BE2C (cell line): ENCODE results near the gene SERGEF.

Experiments
- DNase-seq: peaks from one replicate; pipeline ENCODE4 v3.0.0-alpha.2; 2020
- H3K27me3 ChIP-seq: fragments of 250-450 bp; sonication (Bioruptor Pico); 2 replicates; pipeline ENCODE4 v1.5.1; 2020; ENCODE audit warnings: mild to moderate bottlenecking
- H3K36me3 ChIP-seq: fragments of 250-450 bp; sonication (Bioruptor Pico); 2 replicates; pipeline ENCODE4 v1.5.1; 2020; ENCODE audit warnings: mild to moderate bottlenecking
- H3K4me1 ChIP-seq: fragments of 250-450 bp; sonication (Bioruptor Pico); 2 replicates; pipeline ENCODE4 v1.5.1; 2020
- H3K4me3 ChIP-seq: 2 replicates; pipeline ENCODE4 v1.5.1; 2011; ENCODE audit warnings: low read depth, low read length
- H3K9me3 ChIP-seq: fragments of 250-450 bp; sonication (Bioruptor Pico); 2 replicates; pipeline ENCODE4 v1.5.1; 2020
- CTCF ChIP-seq: IDR thresholded peaks from 2 replicates; pipeline ENCODE4 v1.5.1; 2012; ENCODE audit warnings: mild to moderate bottlenecking, low read depth, low read length

Gene SERGEF

DNA sequence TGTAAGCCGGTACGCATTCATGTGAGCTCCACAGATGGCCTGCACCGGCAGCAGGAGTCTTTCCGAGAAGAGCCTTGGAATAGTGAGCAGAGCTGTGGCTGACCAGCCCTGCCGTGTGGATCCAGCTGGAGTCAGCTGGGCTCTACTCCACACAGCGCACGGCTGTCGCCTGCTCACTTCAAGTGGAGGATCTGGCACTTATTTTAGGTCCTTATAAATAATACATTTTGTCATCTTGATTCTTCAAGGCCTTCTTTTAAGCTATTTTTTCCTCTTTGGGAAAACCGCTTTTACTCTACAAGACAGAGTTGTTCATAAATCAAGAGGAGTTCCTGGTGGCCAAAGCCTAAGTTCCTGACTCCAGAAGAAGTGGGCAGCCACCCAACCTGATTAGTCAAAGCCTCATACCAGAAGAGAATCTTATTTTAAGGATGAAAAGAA lies 184.5 kb downstream of the SERGEF start:
- H3K27me3 ChIP-seq: no peaks in the 10 kb centered on the region
- DNase-seq: no peak
- no peak for TF ChIP-seq CTCF
- H3K4me1 ChIP-seq: no peaks in the 10 kb centered on the region
- no peaks in the 10 kb centered on the region for H3K36me3 ChIP-seq
- no peak overlapping the region for H3K4me3 ChIP-seq
- no peaks in the 10 kb centered on the region for H3K9me3 ChIP-seq

DNA sequence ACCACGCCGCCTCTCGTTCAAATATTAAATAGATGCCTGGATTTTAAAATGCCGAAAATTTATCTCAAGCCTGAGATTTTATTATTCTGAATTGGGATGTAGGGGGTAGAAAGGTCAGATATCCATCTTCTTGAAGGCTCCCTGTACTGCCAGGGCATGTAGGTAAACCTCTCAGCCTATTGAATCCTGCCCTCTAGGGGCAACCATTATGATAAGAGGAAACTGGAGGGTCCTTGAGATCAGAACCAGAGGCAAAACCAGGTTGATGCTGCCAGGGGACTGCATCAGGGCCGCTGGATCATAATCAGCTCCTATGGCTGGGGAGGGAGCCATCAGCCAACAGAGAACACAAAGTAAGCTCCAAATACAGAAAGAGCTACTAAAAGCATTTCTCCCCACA lies 185.8 kb downstream of the SERGEF start:
- no peak for DNase-seq
- Histone ChIP-seq H3K36me3 (no peaks in the 10 kb centered on the region), H3K4me3 (no peak overlapping the region), H3K27me3 (no peaks in the 10 kb centered on the region), H3K9me3 (no peaks in the 10 kb centered on the region), H3K4me1 (no peaks in the 10 kb centered on the region)
- TF ChIP-seq CTCF: peak; percentile 37; the same call in 1 of the 2 replicates

- Histone ChIP-seq H3K36me3 (no peaks in the 10 kb centered on the region), H3K4me1 (no peaks in the 10 kb centered on the region), H3K9me3 (no peaks in the 10 kb centered on the region), H3K27me3 (no peaks in the 10 kb centered on the region), H3K4me3 (no peak overlapping the region)
- TF ChIP-seq CTCF: no peak
- DNase-seq: no peak
Measured at GRCh38 chr11:17822401-17822781, 190.5 kb downstream of the SERGEF start.

DNA sequence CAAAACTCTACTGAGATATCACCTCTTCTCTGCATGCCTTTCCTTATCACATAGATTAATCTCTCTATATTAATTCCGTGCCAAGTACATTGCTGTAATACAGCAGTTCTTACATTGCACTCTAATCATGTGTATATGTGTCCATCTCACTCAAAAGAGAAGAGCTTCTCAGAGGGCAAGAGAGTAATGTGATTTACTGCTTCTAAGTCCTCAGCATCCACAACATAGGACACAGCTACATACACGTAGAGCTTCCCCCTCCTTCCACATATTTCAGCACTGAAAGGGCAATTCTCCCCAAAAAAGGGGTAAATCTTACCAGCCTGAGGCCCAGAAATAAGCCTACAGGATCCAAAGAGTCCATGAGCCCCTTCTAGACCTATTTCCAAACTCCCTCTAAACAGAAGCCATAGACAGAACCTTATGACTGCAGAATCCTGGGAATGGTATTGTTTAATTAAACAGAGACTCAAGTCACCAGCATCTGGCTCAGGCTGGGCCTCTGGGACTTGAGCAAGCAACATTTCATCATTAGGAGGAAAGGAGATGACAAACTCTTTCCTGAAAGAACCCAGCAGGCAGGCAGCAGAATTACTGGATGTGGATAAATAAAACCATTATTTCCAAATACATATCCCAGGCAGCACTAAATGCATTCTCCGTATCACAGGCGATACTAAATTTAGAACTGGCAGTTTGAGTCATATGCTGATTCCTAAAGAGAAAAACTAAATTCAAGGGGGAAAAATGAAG lies 191.0 kb downstream of the SERGEF start:
- H3K27me3 ChIP-seq: no peaks in the 10 kb centered on the region
- H3K4me1 ChIP-seq: no peaks in the 10 kb centered on the region
- H3K36me3 ChIP-seq: no peaks in the 10 kb centered on the region
- no peak for TF ChIP-seq CTCF
- no peaks in the 10 kb centered on the region for H3K9me3 ChIP-seq
- DNase-seq: no peak
- H3K4me3 ChIP-seq: no peak overlapping the region

GRCh38 chr11:17816232-17816931 lies 196.5 kb downstream of the SERGEF start:
- DNase-seq: no peak
- H3K4me3 ChIP-seq: no peak overlapping the region
- no peaks in the 10 kb centered on the region for H3K9me3 ChIP-seq
- H3K27me3 ChIP-seq: no peaks in the 10 kb centered on the region
- no peaks in the 10 kb centered on the region; the same call in 1 of the 2 replicates for H3K4me1 ChIP-seq
- no peaks in the 10 kb centered on the region for H3K36me3 ChIP-seq
- no peak for TF ChIP-seq CTCF

- Histone ChIP-seq H3K9me3 (no peaks in the 10 kb centered on the region), H3K4me3 (no peak overlapping the region), H3K4me1 (no peaks in the 10 kb centered on the region; the same call in 1 of the 2 replicates), H3K27me3 (no peaks in the 10 kb centered on the region), H3K36me3 (no peaks in the 10 kb centered on the region)
- no peak for TF ChIP-seq CTCF
- no peak for DNase-seq
Measured at GRCh38 chr11:17814546-17814945, 198.3 kb downstream of the SERGEF start.
